ENCODE measurements around the gene LIPG. TPM values are rescaled to one million over a fixed set of nuclear protein-coding genes. Genes with fewer than 3 reads are reported as not detected.

Gene LIPG
- total RNA-seq, 1 experiment from 2014 or later = 6.8 TPM

DNA sequence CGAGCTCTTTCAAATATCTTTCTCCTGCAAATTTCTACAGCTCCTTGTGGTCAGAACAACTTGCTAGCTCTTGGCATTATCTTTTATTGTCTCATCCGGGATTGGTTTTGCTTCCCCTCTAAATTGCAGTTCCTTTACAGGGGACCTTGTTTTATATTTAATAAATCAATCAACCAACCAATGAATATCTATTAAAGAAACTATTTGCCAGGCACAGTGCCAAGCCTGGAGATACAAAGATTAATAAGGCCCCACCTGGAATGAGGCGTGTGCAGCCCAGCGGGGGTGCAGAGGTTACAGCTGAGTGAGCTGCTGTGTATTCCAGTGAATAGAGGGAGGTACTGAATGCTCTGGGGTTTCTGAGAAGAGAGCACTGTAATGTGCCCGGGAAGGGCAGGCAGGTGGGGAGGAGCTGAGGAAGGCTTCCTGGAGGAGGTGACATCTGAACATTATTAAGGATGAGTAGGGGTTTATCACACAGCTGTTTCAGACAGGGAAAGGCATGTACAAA, 51.8 kb downstream of the LIPG start (continued):
- TF ChIP-seq, protein P1, sequence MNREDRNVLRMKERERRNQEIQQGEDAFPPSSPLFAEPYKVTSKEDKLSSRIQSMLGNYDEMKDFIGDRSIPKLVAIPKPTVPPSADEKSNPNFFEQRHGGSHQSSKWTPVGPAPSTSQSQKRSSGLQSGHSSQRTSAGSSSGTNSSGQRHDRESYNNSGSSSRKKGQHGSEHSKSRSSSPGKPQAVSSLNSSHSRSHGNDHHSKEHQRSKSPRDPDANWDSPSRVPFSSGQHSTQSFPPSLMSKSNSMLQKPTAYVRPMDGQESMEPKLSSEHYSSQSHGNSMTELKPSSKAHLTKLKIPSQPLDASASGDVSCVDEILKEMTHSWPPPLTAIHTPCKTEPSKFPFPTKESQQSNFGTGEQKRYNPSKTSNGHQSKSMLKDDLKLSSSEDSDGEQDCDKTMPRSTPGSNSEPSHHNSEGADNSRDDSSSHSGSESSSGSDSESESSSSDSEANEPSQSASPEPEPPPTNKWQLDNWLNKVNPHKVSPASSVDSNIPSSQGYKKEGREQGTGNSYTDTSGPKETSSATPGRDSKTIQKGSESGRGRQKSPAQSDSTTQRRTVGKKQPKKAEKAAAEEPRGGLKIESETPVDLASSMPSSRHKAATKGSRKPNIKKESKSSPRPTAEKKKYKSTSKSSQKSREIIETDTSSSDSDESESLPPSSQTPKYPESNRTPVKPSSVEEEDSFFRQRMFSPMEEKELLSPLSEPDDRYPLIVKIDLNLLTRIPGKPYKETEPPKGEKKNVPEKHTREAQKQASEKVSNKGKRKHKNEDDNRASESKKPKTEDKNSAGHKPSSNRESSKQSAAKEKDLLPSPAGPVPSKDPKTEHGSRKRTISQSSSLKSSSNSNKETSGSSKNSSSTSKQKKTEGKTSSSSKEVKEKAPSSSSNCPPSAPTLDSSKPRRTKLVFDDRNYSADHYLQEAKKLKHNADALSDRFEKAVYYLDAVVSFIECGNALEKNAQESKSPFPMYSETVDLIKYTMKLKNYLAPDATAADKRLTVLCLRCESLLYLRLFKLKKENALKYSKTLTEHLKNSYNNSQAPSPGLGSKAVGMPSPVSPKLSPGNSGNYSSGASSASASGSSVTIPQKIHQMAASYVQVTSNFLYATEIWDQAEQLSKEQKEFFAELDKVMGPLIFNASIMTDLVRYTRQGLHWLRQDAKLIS (CRISPR knock-in tag; IDR thresholded peaks at IDR 0.05; ENCODE audit: borderline replicate concordance) = no peak
- TF ChIP-seq NR2C2 (CRISPR knock-in tag; IDR thresholded peaks at IDR 0.05) (no peak), IRF2 (CRISPR knock-in tag; IDR thresholded peaks at IDR 0.05; ENCODE audit: borderline replicate concordance, low read depth) (no peak), ATF1 (CRISPR knock-in tag; IDR thresholded peaks at IDR 0.05) (no peak)

DNA sequence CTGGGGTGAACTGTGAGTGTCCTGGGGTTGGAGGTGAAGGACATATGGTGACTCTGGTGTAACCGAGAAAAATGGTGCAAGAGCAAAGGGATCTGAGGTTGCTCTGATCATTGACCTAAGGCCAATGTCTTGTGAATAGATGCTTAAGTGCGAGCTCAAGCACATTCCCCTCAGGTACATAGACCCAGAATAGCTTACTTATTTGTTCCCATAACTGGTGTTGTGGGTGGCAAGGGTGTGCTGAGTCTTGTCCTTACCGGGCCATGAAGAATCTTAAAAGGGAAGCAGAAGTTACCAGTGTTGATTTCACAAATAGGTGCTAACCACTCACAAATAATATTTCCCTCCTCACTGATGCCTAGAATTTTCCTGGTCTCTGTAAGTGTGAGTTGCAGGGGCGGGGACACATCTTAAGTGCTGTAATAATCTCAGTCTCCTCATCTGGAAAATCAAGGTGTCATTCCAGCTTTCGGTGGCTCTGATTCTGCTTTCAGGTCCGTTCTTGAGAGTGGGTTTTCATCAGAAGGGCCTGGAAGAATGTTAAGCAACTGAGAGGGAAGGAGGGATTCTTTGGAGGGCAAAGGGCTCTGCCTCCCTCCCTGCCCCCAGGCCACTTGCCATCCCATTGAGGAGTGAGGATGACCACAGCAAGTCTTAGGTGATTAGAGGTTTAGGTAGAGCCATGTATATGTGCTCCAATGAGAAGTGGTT, 54.9 kb downstream of the LIPG start:
- H3K9me3 Mint-ChIP-seq = no peaks in the 10 kb centered on the region
- CTCF ChIA-PET = no interaction called here
- ATAC-seq (no peak), DNase-seq (ENCODE audit: low spot score) (no peak)
- peaks cover 45% of the 10 kb centered on the region for H3K4me1 Mint-ChIP-seq
- H3K27me3 Mint-ChIP-seq (ENCODE audit: low read depth) = peaks cover 13% of the 10 kb centered on the region
- POLR2A ChIA-PET = no interaction called here
- no peak overlapping the region for H3K27ac Mint-ChIP-seq
- TF ChIP-seq NR2C2 (CRISPR knock-in tag; IDR thresholded peaks at IDR 0.05) (no peak), ZNF138 (CRISPR knock-in tag; conservative IDR thresholded peaks at IDR 0.05) (no peak), FOXP1 (CRISPR knock-in tag; IDR thresholded peaks at IDR 0.05; ENCODE audit: borderline replicate concordance) (no peak), MYBL2 (CRISPR knock-in tag; IDR thresholded peaks at IDR 0.05) (no peak), NFATC4 (CRISPR knock-in tag; IDR thresholded peaks at IDR 0.05) (no peak), OVOL2 (CRISPR knock-in tag; IDR thresholded peaks at IDR 0.05; ENCODE audit: borderline replicate concordance) (no peak), SMAD3 (CRISPR knock-in tag; IDR thresholded peaks at IDR 0.05; ENCODE audit: borderline replicate concordance) (no peak)
- TF ChIP-seq, protein P2, sequence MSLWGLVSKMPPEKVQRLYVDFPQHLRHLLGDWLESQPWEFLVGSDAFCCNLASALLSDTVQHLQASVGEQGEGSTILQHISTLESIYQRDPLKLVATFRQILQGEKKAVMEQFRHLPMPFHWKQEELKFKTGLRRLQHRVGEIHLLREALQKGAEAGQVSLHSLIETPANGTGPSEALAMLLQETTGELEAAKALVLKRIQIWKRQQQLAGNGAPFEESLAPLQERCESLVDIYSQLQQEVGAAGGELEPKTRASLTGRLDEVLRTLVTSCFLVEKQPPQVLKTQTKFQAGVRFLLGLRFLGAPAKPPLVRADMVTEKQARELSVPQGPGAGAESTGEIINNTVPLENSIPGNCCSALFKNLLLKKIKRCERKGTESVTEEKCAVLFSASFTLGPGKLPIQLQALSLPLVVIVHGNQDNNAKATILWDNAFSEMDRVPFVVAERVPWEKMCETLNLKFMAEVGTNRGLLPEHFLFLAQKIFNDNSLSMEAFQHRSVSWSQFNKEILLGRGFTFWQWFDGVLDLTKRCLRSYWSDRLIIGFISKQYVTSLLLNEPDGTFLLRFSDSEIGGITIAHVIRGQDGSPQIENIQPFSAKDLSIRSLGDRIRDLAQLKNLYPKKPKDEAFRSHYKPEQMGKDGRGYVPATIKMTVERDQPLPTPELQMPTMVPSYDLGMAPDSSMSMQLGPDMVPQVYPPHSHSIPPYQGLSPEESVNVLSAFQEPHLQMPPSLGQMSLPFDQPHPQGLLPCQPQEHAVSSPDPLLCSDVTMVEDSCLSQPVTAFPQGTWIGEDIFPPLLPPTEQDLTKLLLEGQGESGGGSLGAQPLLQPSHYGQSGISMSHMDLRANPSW (CRISPR knock-in tag; conservative IDR thresholded peaks at IDR 0.05; ENCODE audit: low read depth) = no peak
- no peaks in the 10 kb centered on the region for H3K36me3 Mint-ChIP-seq
- no peak overlapping the region for H3K4me3 Mint-ChIP-seq

DNA sequence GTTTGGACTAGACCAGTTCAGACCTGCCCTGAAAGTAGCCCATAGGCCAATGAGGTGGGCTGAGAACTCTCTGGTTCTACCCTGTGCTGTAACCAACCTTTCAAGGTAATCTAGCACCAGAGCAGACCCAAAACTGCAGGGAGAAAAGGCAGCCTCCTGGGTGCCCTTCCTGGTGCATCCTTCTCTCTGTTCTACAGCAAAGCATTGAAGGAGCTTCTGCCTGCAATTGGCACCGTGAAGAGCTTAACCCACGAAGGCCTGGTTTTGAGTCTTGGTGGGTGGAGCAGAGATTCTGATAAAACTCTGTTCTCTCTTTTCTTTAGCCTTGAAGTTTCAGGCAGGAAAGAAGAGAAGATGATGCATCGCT, 55.5 kb downstream of the LIPG start:
- Mint-ChIP-seq H3K4me1 (peaks cover 40% of the 10 kb centered on the region), H3K4me3 (no peak overlapping the region), H3K36me3 (no peaks in the 10 kb centered on the region), H3K27me3 (ENCODE audit: low read depth) (peaks cover 15% of the 10 kb centered on the region), H3K9me3 (no peaks in the 10 kb centered on the region), H3K27ac (no peak overlapping the region)
- ATAC-seq (no peak), DNase-seq (ENCODE audit: low spot score) (no peak)
- POLR2A ChIA-PET = no interaction called here
- CTCF ChIA-PET = no interaction called here
- TF ChIP-seq GTF2I (CRISPR knock-in tag; conservative IDR thresholded peaks at IDR 0.05) (no peak), SMAD3 (CRISPR knock-in tag; IDR thresholded peaks at IDR 0.05; ENCODE audit: borderline replicate concordance) (no peak), ZNF671 (CRISPR knock-in tag; IDR thresholded peaks at IDR 0.05) (no peak), ELF4 (CRISPR knock-in tag; IDR thresholded peaks at IDR 0.05; ENCODE audit: low read depth) (no peak), JAZF1 (CRISPR knock-in tag; IDR thresholded peaks at IDR 0.05) (no peak), FOXP1 (CRISPR knock-in tag; IDR thresholded peaks at IDR 0.05; ENCODE audit: borderline replicate concordance) (no peak), ZNF416 (CRISPR knock-in tag; IDR thresholded peaks at IDR 0.05) (no peak), NR3C1 (CRISPR knock-in tag; conservative IDR thresholded peaks at IDR 0.05; ENCODE audit: low read depth) (no peak), ZNF121 (CRISPR knock-in tag; IDR thresholded peaks at IDR 0.05) (no peak), FOXJ3 (CRISPR knock-in tag; IDR thresholded peaks at IDR 0.05; ENCODE audit: borderline replicate concordance) (no peak), PRRX2 (CRISPR knock-in tag; IDR thresholded peaks at IDR 0.05) (no peak)
- TF ChIP-seq, protein P3, sequence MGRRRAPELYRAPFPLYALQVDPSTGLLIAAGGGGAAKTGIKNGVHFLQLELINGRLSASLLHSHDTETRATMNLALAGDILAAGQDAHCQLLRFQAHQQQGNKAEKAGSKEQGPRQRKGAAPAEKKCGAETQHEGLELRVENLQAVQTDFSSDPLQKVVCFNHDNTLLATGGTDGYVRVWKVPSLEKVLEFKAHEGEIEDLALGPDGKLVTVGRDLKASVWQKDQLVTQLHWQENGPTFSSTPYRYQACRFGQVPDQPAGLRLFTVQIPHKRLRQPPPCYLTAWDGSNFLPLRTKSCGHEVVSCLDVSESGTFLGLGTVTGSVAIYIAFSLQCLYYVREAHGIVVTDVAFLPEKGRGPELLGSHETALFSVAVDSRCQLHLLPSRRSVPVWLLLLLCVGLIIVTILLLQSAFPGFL (CRISPR knock-in tag; IDR thresholded peaks at IDR 0.05; ENCODE audit: borderline replicate concordance) = no peak
- TF ChIP-seq, protein P2 (CRISPR knock-in tag; conservative IDR thresholded peaks at IDR 0.05; ENCODE audit: low read depth) = no peak
